H1 (cell line): ENCODE results near the gene PARS2. TPM values are rescaled to one million over a fixed set of nuclear protein-coding genes. Genes with fewer than 3 reads are reported as not detected.

Experiments
- RFX5 ChIP-seq: IDR thresholded peaks from 2 replicates; pipeline ENCODE4 v1.6.1; 2011; ENCODE audit warnings: low read depth, low read length, improper control_type of control experiment, borderline replicate concordance
- SRF ChIP-seq: IDR thresholded peaks from 2 replicates; pipeline ENCODE4 v1.6.1; 2011; ENCODE audit warnings: mild to moderate bottlenecking, low read depth, low read length, moderate library complexity
- polyA plus RNA-seq, 7 experiments: library from polyadenylated mRNA; depleted of rRNA in 3 of 7; stranded (reverse) in 5 of 7; unstranded in 2 of 7; fragments of >200 nt in 5 of 7; fragments of 200-250 nt in 2 of 7; gene quantifications; 1 replicate in 5 of 7; 2 replicates in 1 of 7; 4 replicates in 1 of 7; pipeline versions ENCODE4 v1.2.1 to v1.2.3, GENCODE V29; 2011 to 2013; ENCODE audit warnings: missing spikeins in 2 of 7, mixed read lengths in 2 of 7
- total RNA-seq: library from RNA; stranded (reverse); fragmentation: NEBNext Ultra II Directional; extraction: Animal tissue kit (Norgen Biotek cat#: 25700); gene quantifications from 2 replicates; pipeline ENCODE4 v1.2.1, GENCODE V29; 2021
- TF ChIP-seq, protein P1 (sequence below): IDR thresholded peaks from 2 replicates; pipeline ENCODE4 v1.6.1; 2012; ENCODE audit warnings: low read length, inconsistent platforms
- TF ChIP-seq, protein P2 (sequence below): IDR thresholded peaks from 2 replicates; pipeline ENCODE4 v1.6.1; 2011; ENCODE audit warnings: low read depth, mild to moderate bottlenecking, low read length; ENCODE audit not compliant: insufficient read depth

PARS2 gene
- total and polyA plus RNA-seq, 2 of the 8 experiments (the other 6 are each of a cell fraction or from before 2014, with no cell fraction given), result 8.9 to 10.0 TPM

DNA sequence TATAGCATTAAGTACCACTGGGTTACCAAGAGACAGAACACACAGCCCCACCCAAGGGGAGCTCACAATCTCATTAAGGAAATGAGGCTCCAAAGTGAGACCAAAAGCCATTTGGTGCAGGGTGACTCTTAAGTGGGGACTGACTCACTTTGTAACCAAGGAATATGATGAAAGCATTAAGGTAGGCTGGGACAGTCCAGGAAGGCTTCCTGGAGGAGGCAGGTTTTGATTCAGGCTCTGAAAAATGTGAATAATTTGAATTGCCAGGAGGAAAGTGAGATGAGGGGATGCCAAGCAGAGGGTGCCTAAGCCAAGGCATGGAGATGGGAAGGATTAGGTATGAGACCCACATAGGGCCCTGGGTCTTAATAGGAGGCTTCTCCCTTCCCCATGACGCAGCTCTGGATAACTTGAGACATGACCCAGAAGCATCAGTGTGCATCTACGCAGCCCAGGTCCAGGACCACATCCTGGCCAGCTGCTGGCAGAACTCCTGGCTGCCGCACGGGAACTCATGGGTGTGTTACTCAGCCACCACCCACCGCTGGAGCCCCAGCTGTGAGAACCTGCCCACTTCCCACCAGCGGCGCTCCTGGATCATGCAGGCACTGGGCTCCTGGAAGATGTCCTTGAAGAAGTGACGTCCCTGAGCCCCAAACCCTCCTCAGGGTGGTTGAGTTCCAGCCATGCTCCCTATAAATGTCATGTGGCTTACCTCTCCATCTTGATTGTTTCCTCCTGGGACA lies 54.6 kb downstream of the PARS2 start (continued):
- TF ChIP-seq SRF (no peak), RFX5 (no peak)
- TF ChIP-seq, protein P1, sequence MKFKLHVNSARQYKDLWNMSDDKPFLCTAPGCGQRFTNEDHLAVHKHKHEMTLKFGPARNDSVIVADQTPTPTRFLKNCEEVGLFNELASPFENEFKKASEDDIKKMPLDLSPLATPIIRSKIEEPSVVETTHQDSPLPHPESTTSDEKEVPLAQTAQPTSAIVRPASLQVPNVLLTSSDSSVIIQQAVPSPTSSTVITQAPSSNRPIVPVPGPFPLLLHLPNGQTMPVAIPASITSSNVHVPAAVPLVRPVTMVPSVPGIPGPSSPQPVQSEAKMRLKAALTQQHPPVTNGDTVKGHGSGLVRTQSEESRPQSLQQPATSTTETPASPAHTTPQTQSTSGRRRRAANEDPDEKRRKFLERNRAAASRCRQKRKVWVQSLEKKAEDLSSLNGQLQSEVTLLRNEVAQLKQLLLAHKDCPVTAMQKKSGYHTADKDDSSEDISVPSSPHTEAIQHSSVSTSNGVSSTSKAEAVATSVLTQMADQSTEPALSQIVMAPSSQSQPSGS, result no peak
- TF ChIP-seq, protein P2, sequence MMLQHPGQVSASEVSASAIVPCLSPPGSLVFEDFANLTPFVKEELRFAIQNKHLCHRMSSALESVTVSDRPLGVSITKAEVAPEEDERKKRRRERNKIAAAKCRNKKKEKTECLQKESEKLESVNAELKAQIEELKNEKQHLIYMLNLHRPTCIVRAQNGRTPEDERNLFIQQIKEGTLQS, result no peak
